UCSD-AML1 (cell line): ENCODE data around the gene RAD51B.
"Not testable (repeated sequence)": the region's sequence is repeated elsewhere in the genome, so short reads cannot be mapped to it uniquely, and the experiment has no call there.

ENCODE experiments used
- DNase-seq: peaks from one replicate; lab custom pipeline; 2025; ENCODE audit not compliant: unreplicated experiment; lab: John Stamatoyannopoulos, UW

Gene RAD51B

DNA sequence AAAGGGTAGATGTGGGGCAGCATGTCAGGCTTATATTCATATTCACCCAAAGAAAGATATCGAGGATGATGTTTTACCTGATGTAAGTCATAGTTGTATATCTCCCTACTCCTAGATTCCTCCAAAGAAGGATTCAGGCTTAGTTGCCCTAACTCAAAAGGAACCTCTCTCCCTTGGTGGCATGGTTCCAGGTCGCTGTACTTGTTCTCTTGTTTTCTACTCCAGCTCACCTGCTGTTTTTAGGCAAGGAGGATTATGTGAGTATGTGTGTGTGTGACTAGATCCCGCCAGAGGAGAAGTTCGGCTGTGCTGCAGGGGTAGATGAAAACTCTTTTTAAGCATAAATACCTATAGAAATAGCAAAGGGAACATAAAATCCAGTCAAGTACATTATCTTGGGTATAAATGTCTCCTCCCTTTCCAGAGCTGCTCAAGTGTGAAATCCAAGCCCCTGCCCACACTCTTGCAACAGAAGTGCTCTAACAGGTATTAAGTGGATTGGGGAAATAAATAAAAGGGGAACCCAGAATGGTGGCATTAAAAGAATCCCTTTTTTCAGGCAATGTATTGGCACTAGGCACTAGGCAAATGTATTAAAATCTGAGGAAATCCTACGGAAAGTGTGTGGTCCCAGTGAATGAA lies 597.6 kb downstream of the RAD51B start:
- DNase-seq = no peak

DNA sequence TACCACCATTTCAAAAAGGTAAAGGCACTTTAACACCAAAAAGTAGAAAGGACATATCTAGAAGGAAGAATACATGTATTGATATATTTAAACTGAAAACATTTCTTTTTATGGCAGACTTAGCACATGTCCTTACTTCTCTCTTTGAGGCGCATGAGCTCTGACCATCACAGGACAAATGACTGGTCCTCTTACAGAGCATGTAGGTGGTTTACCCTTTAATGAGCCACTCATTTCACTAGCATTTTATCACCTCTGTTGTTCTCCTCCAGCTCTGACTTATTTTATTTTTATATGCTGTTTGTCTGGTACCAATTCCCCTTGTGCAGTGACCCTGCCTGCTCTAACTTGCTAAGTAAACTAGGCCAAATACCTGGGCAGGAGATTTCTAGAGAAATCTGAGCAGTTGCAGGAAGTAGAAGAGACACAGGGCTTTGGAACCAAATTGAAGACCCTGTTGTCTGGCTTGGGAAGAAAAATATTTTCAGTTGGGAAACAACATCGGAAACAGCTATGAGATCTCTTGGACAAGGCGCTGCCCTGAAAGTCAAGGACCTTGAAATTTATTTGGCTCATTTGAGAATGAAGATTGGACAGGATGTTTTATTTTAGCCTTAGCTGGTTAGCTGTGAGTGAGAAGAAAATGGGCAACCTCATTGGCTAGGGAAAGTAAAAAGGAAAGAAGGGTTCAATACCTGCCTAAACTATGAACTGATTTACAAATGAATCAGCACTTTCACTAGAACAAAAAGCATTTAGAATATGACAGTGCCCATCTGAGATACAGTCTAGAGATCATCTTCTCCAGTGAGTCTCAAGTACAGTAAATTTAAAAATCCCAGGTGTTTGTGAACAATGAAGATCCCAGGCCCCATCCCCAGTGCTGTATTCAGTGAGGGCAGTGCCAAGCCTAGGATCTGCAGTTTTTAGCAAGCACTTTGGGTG lies 598.9 kb downstream of the RAD51B start:
- DNase-seq = no peak

DNA sequence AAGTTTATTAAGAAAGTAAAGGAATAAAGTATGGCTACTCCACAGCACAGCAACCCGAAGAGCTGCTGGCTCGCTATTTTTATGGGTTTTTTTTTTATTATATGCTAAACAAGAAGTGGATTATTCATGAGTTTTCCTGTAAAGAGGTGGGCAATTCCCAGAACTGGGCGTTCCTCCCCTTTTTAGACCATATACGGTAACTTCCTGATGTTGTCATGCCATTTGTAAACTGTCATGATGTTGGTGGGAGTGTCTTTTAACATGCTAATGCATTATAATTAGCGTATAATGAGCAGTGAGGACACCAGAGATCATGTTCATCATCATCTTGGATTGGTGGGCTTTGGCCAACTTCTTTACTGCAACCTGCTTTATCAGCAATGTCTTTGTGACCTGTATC lies 600.8 kb downstream of the RAD51B start:
- DNase-seq = no peak

DNA sequence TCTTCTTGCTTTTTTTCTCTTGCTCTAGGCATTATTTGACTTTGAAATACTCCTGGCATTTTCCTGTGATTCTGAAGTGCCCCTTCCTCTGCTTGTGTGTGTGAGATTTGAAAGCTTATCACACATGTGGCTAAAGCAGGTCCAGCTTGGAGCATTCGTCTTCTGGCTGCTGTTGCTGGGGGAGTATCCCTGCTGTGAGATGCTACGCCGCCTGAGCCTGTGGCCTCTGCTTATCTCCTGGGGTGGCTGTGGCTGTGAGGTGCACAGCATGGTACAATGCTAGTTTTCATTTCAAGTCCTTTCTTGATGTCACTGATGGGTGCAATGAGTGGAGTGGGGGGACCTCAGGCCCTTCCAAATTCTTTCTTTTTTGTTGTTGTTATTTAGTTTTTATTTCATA lies 601.5 kb downstream of the RAD51B start:
- DNase-seq = no peak

DNA sequence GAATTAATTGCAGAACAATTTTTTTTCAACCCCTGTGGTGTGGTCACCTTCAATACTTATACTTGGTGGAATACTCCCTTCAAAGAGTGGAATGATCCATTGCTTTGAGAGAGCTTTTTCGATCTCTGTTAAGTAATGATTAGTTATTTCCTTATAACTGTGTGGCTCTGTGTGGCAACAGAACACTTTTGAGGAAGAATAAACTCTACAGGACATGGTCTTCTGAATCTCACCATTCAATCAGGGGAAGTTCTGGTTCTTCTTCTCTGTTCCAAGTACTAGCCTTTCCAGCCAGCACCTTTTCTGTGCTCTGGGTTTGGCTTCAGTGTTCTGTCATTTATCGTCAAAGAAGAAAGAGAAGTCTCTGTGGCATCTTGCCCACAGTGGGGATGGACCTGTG lies 604.1 kb downstream of the RAD51B start:
- DNase-seq = no peak

DNA sequence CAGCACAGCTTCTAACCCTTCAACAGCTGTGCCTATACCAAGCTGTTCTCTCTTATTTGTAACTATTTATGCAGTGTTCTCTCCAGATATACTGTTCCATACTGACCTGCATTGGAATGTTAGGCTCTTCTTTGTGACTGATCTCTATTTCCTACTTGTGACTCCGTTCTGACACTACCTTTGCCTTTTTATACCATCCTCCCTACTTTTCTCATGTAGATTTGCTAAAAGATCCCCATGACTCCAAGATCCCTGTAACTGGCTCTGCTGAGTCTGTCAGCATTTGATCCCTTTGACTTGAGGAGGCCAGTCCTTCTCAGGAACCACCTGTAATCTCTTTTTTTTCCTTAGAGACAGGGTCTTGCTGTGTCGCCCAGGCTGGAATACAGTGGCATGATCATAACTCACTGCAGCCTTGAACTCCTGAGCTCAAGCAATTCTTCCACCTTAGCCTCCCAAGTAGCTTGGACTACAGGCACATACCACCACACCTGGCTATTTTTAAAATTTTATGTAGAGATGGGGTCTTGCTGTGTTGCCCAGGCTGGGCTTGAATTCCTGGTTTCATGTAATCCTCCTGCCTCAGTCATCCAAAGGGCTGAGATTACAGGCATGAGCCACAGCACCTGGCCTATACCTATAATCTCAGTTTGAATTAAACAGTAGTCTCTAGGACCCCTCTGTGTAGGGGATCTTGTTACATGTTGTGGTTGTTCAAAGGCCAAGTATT lies 605.0 kb downstream of the RAD51B start:
- no peak for DNase-seq

DNA sequence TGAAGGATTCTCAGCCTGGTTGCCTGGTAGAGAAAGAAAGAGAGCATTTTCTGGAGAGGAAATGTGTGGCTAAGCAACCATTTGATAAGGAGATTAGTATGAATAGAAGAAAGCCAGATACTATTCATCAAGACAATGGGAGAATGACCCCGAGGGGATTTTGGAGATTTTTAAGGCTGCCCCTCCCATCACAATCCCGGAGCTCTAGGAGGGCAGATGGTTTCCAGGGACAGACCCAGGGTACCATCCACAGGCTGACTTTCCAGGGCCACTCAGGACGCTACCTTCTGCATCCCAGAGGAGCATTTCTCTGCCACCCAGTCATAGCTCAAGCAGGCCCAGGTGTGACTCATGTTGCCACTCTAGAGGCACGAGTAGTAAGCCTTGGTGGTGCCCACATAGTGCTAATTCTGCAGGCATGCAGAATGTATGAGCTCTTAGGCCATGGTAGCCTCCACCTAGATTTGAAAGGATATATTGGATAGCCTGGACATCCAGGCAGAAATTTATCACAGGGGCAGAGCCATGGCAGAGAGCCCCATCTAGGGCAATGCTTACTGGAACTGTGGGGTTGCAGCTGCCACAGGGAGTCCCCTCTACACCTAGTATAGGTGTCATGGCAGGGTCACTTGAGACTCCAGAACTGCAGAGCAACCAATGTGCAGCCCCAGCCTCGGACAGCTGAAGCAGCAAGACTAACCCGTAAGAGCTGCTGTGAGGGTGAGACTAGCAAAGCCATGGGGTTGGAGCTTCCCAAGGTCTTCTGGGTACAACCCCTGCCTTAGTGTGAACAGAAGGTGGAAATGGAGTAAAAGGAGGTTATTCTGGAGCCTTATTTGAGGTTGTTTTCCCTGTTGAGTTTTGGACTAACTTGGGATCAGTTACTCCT lies 607.3 kb downstream of the RAD51B start:
- DNase-seq = no peak

DNA sequence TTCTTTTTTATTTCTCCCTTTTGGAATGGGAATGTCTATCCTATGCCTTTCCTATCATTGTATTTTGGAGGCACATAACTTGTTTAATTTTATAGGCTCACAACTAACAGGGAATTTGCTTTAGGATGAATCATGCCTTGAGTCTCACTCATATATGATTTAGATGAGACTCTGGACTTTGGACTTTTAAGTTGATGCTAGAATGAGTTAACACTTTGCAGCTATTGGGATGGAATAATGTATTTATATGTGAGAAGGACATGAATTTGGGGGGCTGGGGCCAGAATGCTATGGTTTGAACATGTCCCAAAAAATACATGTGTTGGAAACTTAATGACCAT lies 607.9 kb downstream of the RAD51B start:
- no peak for DNase-seq

DNA sequence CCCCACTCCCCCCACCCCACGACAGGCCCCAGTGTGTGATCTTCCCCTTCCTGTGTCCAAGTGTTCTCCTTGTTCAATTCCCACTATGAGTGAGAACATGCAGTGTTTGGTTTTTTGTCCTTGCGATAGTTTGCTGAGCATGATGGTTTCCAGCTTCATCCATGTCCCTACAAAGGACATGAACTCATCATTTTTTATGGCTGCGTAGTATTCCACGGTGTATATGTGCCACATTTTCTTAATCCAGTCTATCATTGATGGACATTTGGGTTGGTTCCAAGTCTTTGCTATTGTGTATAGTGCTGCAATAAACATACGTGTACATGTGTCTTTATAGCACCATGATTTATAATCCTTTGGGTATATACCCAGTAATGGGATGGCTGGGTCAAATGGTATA lies 609.3 kb downstream of the RAD51B start:
- DNase-seq = not testable (repeated sequence)

DNA sequence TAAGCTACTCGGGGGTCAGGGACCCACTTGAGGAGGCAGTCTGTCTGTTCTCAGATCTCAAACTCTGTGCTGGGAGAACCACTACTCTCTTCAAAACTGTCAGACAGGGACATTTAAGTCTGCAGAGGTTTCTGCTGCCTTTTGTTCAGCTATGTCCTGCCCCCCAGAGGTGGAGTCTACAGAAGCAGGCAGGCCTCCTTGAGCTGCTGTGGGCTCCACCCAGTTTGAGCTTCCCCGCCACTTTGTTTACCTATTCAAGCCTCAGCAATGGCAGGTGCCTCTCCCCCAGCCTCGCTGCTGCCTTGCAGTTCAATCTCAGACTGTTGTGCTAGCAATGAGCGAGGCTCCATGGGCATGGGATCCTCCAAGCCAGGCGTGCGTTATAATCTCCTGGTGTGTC lies 614.6 kb downstream of the RAD51B start:
- DNase-seq = not testable (repeated sequence)

DNA sequence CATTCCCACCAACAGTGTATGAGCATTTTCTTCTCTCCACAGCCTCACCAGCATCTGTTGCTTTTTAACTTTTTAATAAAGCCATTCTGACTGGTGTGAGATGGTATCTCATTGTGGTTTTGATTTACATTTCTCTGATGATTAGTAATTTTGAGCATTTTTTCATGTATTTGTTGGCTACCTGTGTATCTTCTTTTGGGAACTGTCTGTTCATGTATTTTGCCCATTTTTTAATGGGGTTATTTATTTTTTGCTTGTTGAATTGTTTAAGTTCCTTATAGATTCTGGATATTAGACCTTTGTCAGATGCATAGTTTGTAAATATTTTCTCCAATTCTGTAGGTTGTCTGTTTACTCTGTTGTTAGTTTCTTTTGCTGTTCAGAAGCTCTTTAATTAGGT lies 616.1 kb downstream of the RAD51B start:
- not testable (repeated sequence) for DNase-seq

DNA sequence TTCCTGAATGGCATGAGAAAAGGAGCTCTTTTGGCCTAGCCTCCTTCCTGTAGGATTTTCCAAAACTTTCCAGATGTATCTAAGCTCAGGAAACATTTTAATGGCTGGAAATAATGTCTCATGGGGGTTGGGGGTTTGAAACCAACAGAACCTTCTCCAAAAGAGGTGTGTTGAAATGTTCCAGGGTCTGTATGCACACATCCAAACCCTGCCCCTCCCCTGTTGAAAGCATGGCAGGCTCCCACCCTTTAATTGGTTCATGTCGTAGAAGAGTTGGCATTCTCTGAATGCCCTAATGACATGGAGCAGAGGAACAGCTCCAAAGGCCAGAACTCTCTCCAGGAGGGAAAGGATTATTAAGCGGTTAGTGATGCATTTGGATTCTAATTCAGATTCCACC lies 620.1 kb downstream of the RAD51B start:
- no peak for DNase-seq

DNA sequence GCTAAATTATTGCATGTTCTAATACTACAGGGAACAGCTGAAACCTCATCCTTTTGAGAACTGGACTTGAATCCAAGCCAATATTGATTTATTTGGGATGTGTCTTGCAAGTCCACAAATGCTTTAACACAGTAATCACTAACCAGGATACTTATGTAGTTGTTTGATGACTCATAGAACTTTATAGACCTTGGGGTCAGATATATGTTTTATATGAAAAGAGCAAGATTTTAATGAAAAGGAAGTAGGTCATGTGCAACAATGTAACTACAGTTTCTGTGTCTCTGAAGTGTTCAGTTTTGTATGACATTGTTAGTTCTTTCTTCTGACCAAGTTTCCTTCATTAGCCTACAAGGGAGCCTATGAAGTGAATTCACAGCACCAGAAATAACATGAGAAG lies 621.2 kb downstream of the RAD51B start:
- no peak for DNase-seq

DNA sequence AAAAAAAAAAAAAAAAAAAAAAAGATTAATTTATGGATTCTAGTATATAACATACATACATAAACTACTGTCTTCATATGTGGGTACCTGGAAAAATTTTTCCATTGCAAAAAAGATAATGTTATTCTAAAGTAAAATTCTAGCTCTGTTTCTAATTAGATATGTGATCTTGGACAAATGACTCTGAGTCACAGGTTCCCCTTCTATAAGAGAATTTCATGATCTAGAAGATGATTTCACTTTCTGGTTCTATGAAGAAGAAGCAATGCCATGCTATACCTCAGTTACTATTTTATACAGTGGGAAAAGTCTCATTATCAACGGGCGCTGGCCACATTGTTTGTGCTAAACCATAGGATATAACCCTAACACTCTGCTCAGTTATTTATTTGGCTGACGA lies 622.0 kb downstream of the RAD51B start:
- no peak for DNase-seq

DNA sequence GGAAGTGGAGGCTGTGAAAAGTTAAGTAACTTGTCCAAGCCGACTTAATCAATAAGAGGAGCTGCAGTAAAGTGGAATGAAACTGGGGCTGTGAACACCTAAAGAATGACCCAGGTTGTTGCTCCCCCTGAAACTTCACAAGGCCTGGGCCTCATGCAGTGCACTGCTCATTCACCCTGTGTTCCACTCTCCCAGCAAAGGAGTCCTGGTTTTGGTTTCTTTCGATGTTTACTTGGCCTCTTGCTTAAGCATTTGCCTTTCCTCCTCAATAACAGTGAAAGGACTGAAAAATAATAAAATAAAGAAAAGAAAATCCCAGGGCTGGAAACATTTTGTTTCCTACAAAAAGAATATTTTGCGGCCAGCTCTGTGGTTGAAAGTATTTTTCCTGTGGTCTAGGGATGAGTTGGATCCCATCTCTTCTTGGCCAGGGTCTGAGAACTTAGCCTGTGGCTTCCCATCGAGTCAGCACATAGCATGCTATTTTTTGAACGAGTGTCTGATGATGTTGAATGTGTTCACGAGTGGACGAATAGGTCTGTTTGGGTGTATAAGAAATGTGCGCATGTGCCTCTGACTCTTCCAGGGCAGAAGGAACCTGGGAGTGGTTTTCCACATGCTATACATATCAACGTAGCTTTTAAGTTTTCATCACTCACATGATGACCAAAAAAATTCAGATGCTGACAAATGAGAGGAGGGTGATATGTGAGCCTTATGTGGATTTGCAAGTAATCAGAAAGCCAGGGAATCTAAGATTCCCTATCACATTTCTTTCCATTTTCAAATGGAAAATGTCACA lies 623.5 kb downstream of the RAD51B start:
- no peak for DNase-seq

DNA sequence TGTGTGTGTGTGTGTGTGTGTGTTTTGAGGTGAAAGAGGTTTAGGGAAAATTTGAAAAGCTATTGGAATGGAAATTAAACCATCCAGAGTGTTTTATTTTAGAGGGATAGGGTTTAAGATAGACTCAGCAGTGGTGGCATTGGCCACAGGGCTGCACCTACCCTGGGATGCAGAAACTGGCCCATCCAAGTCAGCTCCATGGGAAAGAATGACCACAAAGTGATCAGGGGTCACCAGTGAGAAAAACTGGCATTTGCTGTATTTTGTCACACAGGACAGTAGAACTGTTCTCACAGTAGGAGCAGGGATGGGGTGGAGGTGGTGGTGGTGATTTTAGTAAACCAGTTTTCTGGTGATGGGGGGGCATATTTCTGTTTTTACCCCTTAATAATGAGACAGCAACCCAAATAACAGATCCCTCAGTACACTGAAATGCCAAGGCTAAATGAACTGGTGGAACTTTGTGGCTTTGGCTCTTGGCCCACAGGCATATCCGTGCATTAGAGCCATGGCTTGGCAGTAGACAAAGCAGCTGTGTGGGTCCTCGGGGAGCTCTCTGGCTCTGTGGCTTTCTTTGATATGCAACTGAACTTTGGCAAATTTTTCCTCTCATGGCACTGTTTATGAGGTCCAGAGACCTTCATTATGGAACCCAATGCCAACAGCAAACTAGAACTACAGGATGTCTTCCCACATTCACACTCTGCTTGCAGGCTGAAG lies 625.0 kb downstream of the RAD51B start:
- DNase-seq = no peak

DNA sequence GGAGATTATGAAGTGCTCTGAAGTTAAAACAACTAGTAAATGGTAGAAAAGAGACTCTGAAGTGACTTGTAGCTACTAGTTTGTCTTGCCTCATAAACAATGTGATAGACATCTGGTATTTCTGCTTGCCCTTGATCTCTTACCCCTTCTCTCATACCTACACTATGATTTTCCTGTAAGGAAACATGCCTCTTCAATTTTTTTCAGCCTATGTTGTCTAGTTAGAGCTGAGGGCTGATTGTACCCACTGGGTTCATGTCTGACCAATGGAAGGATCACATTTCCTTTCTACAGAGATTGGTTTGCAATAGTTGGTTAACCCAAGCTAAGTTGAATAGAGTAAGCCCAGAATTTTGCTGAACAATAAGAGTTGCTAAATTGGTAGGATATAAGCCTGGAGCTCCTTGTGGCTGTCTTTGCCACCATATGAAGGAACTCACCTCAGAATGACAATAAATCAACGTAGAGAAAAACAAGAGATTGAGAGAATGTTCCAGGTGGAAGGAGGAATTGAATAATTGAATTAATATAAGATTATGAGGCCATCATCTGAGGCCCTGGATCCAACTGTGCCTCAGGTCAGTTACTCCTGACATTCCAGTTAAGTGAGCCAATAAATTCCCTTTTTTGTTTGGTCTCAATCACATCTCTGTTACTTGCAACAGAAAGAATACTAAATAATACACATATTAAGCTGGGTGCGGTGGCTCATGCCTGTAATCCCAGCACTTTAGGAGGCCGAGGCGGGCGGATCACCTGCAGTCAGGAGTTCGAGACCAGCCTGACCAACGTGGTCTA lies 626.9 kb downstream of the RAD51B start:
- DNase-seq = no peak

DNA sequence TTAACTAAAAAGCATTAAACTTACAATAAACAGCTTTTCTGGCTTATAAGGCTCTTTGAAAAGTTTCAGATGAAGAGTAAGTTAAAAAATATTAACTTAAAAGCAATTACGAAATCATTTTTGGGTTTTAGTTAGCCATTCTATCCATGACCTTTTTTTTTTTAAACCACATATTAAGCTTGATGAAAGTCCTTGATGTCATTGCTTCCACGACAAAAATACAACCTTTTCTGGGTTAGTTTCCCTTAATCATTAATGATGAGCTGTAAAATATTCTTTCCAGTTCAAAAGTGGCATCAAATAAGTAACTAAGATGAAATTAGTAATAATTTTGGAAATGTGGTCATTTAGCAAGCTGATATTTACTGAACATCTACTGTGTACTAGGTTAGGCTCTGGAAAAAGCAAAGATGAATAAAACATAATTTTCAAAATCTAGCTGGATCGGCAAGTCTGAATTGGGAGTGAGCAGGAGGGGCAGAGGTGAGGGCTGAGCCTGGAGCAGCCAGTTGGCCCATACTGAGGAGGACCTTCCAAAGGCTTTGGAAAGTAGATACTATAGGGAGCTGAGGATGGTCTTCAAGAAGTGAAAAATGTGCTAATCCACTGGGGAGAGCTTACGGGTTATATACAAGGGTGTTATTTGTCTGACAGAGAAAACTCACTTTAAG lies 628.1 kb downstream of the RAD51B start:
- no peak for DNase-seq
